CD4-positive, alpha-beta T cell treated with Interleukin-12 subunit alpha and Interleukin-12 subunit beta, for 1 hour (primary cell): Measurements from ENCODE around the gene SPATA22.
"Not testable (repeated sequence)": the region's sequence is repeated elsewhere in the genome, so short reads cannot be mapped to it uniquely, and the experiment has no call there.

ENCODE experiments used
- DNase-seq: peaks from one replicate; pipeline ENCODE4 v3.0.0-alpha.2; 2020

The SPATA22 gene

GRCh38 chr17:3471599-3471998 lies at the start of gene SPATA22:
Gene SPATA22, minus strand, starts transcription at chr17:3471819. Its CDS starts 2,494 bp downstream, at chr17:3469325.
- DNase-seq: no peak

GRCh38 chr17:3519472-3519871 lies 47.9 kb upstream of the SPATA22 start:
- not testable (repeated sequence) for DNase-seq

GRCh38 chr17:3514873-3515272 lies 43.3 kb upstream of the SPATA22 start:
- DNase-seq: peak; percentile 9

GRCh38 chr17:3514167-3514566 lies 42.5 kb upstream of the SPATA22 start:
- DNase-seq: not testable (repeated sequence)

GRCh38 chr17:3513305-3514035 lies 41.9 kb upstream of the SPATA22 start:
- DNase-seq: no peak

GRCh38 chr17:3512505-3513171 lies 41.0 kb upstream of the SPATA22 start:
- no peak for DNase-seq

- no peak for DNase-seq
Observed at GRCh38 chr17:3511852-3512504, 40.4 kb upstream of the SPATA22 start.

GRCh38 chr17:3510090-3510489 lies 38.5 kb upstream of the SPATA22 start:
- no peak for DNase-seq

- DNase-seq: no peak
Observed at GRCh38 chr17:3507869-3508268, 36.2 kb upstream of the SPATA22 start.

GRCh38 chr17:3507071-3507470 lies 35.5 kb upstream of the SPATA22 start:
- no peak for DNase-seq

GRCh38 chr17:3506054-3506453 lies 34.4 kb upstream of the SPATA22 start:
- no peak for DNase-seq

GRCh38 chr17:3505008-3505407 lies 33.4 kb upstream of the SPATA22 start:
- no peak for DNase-seq

- no peak for DNase-seq
Observed at GRCh38 chr17:3503285-3503684, 31.7 kb upstream of the SPATA22 start.

GRCh38 chr17:3502466-3502865 lies 30.8 kb upstream of the SPATA22 start:
- no peak for DNase-seq

- DNase-seq: no peak
Observed at GRCh38 chr17:3501344-3501743, 29.7 kb upstream of the SPATA22 start.

GRCh38 chr17:3497101-3497500 lies 25.5 kb upstream of the SPATA22 start:
- DNase-seq: no peak

- no peak for DNase-seq
Observed at GRCh38 chr17:3485481-3486068, 14.0 kb upstream of the SPATA22 start.

- DNase-seq: no peak
Observed at GRCh38 chr17:3482852-3483251, 11.2 kb upstream of the SPATA22 start.

- no peak for DNase-seq
Observed at GRCh38 chr17:3479988-3480387, 8.4 kb upstream of the SPATA22 start.

GRCh38 chr17:3475812-3476610 lies 4.4 kb upstream of the SPATA22 start, which contains the start of gene ASPA:
Gene ASPA, plus strand, starts transcription at chr17:3475997. Its CDS starts 163 bp downstream, at chr17:3476160.
- no peak for DNase-seq

GRCh38 chr17:3475251-3475685 lies 3.6 kb upstream of the SPATA22 start:
- DNase-seq: no peak

- DNase-seq: no peak
Observed at GRCh38 chr17:3474212-3474611, 2.6 kb upstream of the SPATA22 start.

- no peak for DNase-seq
Observed at GRCh38 chr17:3472137-3472536, 518 bp upstream of the SPATA22 start.
